Measurements from ENCODE around the gene SH3GL1.

Gene SH3GL1

DNA sequence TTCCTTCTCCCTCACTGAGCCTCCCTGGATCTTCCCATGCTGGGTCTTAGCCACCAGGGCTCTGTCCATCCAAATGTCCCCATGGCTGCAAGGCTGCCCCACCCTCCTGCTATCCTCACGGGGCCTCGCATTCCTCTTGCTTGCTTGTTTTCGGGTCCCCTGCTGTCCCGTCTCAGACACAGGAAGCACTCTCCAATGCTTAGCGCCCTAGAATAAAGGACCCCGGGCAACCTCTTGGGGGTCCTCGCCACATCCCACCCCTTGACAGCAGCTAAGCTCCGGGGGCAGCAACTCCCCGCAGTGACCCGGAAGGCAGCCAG is 23.7 kb downstream of the SH3GL1 start:
- in situ Hi-C loops (cut with MboI; ENCODE audit: low sequenced_read_pairs), result no loop called here

DNA sequence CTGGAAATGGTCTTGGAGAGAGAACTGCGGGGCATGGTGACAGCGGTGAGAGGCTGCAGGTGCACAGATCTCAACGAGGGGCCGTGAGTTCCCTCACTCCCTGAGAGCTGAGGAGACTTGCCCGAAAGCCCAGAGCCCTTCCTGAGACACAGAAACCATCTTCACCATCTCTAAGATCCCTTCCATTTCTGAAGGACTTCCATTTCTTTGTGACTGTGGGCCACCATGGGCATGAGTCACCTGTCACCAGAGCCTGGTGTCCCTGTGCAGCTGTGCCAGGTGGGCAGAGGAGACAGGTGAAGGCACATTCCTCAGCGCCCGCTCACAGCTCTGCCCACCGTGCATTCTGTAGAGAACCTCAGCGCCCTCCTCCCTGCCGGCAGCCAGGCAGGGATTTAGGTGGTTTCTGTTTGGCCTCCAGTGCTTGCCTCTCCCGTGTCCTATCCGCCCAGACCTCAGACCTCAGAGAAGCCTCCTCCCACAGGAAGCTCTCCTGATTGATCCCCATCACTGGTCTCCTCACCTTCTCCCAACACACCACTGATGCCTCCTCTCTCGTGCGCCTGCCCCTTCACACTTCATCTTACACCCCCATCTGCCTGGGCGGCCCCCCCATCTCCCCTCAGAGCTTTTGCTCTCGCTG is 24.2 kb downstream of the SH3GL1 start:
- in situ Hi-C loops (cut with MboI; ENCODE audit: low sequenced_read_pairs), result no loop called here

DNA sequence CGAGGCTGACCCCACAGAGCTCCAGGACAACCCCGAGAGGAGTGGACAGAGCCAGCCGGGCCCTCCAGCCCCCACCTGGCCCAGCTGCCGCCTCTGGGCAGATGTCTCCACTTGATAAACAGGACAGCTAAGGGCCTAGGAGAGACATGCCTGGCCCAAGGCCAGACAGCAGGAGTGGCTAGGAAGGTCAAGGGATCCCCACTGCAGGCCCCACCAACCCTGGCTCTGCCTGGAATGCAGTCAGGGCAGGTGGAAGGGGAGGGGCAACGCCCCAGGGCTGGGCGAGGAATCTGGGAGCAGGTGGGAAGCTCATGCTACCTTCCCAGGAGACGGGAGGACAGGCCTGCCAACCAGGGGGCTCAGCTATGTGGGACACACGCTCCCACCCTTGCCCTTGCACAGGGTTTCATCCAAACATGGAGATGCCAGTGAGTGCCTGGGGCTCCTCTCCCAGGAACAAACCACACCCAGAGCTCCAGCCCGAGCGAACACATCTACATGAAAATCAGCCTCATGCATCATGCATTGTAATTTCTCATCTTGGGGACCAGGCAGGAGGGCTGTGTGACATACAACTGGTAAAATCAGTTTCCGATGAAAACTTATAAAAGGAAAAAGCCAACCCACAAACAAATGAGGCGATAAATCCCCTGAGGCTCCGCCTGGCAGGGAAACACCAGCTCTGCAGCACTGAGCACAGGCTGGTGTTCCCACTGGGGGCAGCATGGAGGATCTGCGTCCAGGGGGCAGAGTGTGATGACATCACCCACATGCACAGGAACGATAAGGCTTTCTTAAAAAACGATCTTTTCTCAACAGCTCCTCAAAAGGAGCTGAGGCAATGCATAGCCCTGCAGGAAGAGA is 25.0 kb downstream of the SH3GL1 start:
- in situ Hi-C loops (cut with MboI; ENCODE audit: low sequenced_read_pairs), result no loop called here

DNA sequence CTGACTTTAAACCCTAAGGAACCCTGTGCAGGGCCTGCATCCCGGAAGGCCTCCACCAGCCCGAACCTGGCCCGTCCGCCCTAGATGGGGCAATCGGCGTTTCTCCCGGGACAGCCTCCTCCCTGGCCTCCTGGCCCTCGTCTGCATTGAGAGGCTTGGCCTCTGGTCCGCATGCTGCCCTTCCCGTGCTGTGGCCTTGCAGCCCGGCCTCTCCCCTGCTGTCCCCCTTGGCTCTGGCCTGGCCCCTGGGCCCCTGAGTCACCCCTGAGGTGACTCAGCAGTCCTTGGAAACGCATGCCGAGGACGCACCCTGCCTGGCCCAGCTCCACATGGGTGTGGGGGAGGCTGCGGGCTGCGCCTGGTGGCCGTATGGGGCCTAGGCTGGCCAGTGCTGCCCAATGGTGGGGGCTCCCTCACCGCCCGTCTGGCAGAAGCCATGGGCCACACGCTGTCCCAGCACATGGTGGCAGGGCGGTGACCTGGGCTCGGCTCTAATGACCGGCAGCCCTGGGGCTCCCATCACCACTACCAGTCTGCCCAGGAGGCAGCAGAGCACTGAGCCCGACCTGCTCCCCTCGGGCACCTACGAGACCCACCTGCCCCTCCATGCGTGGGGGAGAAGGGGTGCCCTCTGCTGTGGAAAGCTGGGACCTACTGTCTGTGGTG is 25.7 kb downstream of the SH3GL1 start:
- in situ Hi-C loops (cut with MboI; ENCODE audit: low sequenced_read_pairs), result no loop called here

DNA sequence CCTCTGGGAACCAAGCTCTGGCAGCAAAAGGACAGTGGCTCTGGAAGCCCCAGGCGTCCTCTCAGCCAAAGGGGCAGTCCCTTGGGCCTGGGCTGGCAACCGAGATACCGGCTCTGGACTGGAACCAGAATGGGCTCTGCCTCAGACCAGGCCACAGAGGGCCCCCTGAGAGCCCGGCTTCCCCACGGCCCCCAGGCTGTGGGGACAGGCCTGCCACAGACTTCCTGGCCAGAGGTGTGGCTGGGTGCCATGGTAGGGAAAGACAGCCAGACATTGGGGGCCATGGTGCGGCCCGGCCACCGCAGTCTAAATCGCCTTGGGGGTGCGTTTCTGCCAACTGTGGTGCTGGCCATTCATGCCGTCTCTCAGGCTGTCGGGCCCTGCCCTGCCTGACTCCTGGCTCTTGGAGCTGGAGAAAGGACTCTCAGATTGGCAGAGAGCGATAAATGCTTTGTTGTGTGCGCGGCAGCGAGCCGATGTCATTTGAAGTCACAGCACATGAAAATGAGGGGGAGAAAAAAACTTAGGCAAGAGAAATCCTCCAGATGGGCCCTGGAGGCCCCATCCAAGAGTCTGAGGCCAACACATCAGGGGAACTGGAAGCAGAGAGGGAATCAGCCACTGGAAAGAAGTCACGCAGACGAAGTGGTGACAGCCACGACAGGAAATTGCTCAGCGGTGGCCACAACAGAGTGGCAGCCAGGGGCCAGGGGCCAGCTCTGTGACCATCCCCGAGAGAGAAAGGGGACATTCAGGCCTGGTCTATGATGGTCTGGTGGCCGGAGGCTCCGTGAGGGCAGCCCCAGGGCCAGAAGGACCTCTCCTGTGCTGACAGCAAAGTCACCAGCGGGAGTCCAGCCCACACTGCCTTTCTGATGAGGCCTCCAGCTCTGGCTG is 26.5 kb downstream of the SH3GL1 start:
- in situ Hi-C loops (cut with MboI; ENCODE audit: low sequenced_read_pairs), result no loop called here

DNA sequence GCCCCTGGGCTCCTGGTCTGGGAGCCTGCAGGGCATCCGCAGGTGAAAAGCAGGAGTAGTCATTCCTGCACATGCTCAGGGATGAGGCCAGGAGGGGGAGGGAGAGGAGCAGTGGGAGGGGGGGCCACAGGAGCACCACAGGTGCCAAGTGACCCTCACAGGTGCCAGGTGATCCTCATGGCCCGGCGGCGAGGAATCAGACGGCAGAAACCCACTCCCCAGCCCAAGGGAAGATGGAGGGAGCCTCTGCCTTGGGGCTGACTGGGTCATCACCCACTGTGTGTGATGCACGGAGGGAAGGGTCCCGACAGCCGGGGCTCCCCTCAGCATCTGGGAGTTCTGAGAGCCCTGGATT is 27.4 kb downstream of the SH3GL1 start:
- in situ Hi-C loops (cut with MboI; ENCODE audit: low sequenced_read_pairs), result no loop called here

DNA sequence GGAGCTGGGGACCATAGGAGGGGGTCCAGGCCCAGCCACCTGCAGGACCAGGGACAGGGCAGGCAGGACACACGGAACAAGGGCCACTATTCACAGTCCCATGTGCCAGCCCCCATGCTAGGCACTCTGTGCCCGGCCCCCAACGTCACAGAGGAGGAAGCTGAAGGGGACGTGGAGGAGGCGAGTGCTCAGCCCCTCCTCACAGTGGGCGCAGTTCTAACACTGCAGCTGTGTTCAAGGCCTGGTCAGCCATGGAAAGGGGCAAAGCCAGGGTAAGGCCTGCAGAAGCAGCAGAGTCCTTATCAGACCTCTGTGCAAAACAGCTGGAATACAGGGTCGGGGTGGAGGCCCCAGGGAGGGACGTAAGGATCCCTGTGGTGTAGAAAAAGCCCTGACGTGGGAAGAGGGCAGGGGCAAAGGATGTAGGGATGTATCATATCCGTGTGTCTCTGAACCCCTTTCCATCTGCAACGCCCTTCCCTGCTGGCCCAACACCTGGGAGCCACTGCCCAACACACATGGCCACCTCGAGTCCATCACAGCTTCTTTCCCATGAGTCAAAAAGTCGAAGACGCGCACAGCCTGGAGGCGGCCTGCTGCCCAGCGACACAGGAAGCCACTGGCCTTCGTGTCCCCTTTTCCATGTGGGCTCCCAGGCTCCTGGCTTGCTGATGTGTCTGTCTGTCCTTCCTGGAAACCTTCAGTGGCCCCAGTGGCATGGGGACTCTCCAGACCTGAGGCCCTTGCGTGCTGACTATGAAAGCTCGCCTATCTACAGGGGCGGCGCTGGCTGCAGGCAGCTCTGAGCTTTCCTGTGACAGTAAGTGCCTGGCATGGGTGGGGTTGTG is 28.0 kb downstream of the SH3GL1 start:
- in situ Hi-C loops (cut with MboI; ENCODE audit: low sequenced_read_pairs), result no loop called here

DNA sequence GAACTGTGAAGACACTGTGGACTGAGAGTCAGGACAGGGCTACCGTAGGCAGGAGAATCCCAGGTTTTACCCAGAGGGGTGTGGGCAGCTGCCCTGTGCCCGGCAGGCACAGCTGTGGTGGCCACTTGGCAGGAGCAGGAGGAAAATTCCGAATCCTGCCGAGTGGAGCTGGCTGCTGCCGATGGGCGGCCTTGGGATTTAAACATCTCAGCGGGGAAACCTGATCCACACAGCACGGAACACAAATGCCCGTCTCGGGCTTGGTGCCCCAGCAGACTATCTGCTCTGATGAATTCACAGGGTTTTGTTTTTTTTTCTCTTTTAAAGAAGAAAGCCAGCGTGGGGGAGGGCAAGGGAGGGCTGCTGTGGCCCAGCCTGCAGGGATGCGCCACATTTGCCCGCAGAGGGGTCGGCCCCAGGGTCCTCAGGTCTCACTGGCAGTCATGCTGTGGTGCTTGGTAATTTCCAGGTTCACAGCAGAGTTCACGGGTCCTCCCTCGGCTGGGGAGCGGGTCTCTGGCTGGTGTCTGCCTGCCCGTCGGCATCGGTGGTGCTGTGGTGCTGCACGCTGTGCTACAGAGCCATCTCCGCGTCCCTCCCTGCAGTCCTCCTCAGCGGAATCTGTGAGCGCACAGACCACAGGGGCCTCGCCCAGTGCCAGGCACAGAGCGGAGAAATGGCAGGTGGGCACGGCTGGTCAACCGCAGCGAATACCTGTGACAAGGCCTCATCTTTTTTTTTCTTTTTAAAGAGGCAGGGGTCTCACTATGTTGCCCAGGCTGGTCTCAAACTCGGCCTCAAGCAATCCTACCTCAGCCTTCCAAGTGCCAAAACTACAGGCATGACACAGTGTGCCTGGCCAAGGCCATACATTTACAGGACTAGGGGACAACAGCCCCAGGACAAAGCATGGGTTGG is 28.8 kb downstream of the SH3GL1 start:
- in situ Hi-C loops (cut with MboI; ENCODE audit: low sequenced_read_pairs), result no loop called here

DNA sequence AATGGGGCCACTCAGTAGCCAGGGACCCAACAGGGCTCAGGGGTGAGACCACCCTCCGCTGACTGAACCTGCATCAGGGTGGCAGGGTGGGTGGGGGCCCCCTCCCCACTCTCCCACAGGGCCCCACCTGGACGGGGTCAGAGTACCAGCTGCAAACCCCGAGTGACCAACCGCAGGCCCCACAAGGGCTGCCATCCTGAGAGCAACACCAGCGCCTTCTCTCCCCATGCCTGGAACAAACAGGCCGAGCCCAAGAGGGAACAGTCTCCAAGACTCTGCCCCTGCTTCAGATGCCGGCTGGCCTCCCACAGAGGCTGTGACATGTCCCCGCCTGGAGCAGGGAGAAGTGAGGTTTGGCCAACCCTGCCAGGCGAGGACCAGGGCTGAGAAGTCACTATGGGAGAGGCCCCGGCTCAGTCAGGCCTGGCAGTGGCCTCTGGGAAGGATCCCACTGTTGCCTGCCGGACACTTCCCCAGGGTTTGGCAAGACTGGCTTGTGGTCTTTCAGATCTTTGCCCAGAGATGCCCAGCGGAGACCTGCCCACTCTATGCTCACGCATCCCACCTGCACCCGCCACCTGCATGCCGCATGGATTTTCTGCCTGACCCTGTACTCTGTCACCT is 29.8 kb downstream of the SH3GL1 start:
- in situ Hi-C loops (cut with MboI; ENCODE audit: low sequenced_read_pairs), result no loop called here

DNA sequence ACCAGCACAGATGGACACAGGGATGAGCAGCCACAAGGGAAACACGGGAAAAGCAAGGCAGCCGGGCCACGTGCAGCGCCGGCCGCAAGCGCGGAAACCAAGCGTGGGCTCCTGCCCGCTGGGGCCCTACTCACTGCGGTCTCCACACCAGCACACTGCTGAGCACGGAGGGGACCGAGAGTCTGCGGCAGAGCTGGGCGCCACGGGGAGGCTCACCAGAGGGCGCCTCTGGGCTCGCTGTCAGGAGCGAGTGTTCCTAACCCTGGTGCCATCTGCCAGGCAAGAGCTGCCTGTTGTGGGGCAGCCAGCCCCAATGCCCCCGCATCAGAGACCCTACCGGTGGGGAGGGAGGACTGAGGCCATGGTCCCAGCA is 30.5 kb downstream of the SH3GL1 start:
- in situ Hi-C loops (cut with MboI; ENCODE audit: low sequenced_read_pairs), result no loop called here

DNA sequence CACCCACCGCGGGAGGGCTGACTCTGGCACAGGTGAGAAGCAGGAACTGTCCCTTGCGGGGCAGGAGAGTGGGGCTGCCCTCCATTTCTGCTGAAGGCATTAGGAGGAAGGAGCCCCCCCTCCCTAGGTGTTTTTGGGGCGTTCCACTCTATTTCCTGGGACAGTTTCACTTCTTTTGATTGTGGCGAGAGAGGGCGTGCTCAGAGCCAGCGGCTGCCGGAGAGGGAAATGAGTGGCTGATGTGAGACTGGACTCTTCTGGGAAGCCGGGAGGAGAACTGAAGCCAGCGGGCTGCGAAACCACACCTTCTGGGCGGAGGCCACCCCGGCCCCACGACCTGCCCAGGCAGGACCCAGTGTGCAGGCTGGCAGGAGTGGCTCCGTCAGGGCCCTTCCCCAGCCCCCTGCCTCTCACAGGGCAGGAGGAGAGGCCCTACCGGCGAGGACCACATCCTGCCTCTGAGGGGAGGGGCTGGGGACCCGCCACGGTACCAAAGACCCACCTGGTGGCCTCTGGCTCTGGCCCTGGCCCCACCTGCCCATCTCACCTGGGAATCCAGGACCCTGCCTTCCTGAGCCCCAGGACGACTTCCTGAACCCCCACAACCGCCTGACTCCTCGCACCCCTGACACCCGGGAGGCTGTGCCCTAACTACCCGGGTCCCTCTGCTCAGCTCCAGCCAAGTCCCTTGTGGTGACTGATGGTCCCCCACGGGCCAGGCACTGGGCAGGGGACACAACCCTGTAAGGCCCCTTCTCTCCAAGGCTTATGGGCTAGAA is 31.0 kb downstream of the SH3GL1 start:
- in situ Hi-C loops (cut with MboI; ENCODE audit: low sequenced_read_pairs), result no loop called here

DNA sequence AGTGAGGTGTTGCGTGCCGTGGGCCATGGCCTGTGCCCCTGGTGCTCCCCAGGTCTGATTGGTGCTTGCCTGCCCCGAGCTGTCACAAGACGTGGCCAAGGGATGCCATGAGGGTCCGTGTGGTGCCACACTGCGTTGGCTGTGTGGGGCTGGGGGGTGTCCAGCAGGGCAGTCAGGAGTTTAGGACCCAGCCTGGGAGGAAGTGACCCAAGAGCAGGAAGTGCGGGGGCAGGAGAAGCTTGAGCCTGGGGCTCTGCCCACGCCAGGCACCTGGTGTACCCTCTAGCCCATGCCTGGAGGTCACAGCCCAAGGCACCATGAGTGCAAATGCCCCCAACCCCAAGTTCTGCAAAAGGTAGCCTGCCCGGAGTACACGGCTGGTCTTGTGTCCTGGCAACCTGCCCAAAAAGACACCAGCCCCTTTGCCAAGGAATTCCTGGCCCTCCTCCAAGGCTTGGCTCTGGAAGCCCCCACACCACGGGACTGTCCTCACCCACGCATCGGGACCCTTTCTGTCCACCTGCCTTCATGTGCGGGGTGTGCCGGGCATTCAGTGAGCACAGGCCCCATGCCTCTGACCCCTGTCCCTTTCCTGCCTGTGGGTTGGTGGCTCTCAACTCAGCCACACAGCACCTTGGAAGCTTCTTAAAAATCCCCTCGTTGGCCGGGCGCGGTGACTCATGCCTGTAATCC is 32.1 kb downstream of the SH3GL1 start:
- in situ Hi-C loops (cut with MboI; ENCODE audit: low sequenced_read_pairs), result no loop called here

DNA sequence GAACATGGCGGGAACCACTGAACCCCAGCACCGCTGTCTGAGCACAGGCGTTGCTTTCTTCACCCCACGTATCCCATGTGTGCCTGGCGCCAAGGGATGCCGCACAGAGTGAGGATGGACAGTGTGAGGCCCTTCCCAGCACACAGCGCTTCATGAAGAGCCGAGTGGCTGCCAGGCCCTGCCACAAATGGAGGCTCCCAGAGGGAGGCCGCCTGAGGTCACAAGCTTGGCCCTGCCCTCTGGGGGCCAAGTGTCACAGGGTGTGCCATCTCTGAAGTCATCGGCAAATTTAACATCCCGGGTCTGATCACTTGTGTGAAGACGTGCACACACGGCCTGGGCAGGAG is 32.6 kb downstream of the SH3GL1 start:
- in situ Hi-C loops (cut with MboI; ENCODE audit: low sequenced_read_pairs), result no loop called here

DNA sequence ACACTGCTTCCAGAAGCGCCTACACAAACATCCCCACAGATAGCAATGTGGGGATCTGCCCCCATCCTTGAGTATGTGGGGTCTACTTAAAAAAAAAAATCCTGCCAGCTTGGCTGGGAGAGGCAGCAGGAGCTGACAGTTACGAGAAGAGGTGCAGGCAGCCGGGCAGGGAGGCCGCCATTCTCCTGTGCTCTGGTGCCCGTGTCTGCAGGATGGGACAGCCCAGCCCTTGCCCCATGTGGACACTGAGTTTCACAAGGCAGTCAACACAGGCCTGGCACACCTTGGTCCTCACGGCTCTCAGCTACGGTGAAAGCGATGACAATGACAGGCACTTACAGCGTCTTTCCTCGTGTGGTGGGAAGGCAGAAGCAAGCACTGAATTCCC is 33.0 kb downstream of the SH3GL1 start:
- in situ Hi-C loops (cut with MboI; ENCODE audit: low sequenced_read_pairs), result no loop called here

DNA sequence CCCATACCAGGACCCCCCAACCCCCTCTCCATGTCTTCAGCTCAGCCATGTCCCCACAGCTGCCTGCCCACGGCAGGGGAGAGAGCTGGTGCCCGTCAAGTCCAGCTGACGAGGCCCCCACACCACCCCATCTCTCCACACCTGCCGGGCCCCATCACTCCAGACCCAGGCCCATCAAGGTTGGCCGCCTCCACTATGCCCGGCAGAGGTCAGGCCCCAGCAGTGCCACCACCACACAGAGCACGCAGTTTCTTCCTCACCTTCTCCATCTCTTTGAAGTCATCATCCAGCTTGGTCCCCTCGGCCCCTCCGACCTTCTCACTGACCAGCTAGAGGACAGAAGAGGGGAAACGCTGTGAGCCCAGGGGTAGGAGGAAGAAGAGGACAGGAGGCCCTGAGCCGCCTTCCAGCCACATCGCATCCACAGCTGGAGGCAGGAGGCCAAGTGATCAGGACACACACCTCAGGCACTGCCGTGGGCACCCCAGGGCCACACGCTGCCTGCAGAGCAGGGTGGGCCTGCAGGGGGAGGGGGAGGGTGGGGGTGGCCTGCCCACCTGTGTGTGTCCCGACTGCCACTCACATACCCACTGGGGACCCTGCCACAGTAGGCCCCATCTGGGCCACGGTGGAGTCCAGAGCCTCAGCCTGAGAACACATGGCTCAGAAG is 33.5 kb downstream of the SH3GL1 start:
- in situ Hi-C loops (cut with MboI; ENCODE audit: low sequenced_read_pairs), result no loop called here

DNA sequence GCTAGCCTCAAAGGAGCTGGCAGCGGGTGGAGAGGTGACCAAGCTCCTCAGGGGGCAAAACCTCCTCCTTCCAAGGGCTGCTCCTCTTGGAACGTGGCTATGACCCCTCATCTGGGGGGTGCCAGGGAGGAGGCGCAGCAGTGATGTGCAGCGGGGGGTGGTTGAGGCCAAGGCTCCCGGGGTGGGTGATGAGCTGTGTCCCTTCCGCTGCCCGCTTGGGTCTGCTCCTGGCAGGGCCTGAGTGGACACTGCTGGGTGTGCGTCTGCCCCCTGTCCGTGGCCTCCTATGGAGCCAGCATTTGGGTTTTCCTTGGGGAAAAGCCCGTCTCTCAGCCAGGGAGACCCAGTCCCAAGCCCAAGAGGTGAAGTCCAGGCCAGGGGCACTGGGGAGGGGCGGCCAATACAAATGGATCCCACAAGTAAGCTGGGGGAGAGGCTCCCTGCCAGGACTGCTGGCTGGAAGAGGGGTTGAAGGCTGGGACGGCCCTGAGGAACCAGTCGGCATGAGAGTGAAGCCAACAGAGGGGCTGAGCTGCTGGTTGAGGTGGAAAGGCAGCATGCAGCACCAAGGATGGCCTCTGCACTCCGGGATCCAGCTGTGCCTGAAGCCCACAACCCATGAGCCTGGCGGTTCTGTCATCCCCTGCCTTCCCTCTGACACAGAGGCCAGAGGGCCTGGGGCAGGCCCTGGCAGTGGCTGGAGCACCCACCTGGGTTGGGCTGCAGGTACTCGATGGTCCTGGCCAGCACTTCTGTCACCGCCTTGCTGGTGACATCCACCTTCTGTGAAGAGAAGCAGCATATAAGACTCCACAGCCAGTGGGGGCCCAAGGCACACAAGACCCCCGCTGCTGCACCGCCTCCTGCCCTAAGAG is 34.3 kb downstream of the SH3GL1 start:
- in situ Hi-C loops (cut with MboI; ENCODE audit: low sequenced_read_pairs), result no loop called here

All from hTERT RPE-1 (cell line).